HepG2 (cell line): ENCODE results near the gene GTF2A1. TPM values are rescaled to one million over a fixed set of nuclear protein-coding genes. Genes with fewer than 3 reads are reported as not detected.

Experiments used
- CENPX ChIP-seq: sonication (generic); formaldehyde crosslinking; IDR thresholded peaks from 2 replicates; pipeline ENCODE4 v1.9.0; 2021; ENCODE audit warnings: mild to moderate bottlenecking, missing genetic modification reagents, moderate library complexity
- GLI4 ChIP-seq: sonication (generic); formaldehyde crosslinking; IDR thresholded peaks from 2 replicates; pipeline ENCODE4 v1.5.1; 2020; ENCODE audit warnings: missing genetic modification reagents, mild to moderate bottlenecking, moderate library complexity, borderline replicate concordance
- HBP1 ChIP-seq: IDR thresholded peaks from 2 replicates; pipeline ENCODE4 v1.6.1; 2016; ENCODE audit warnings: low read depth, control low read depth
- HIC2 ChIP-seq: sonication (generic); formaldehyde crosslinking; IDR thresholded peaks from 2 replicates; pipeline ENCODE4 v1.9.0; 2022; ENCODE audit warnings: low read depth, missing genetic modification reagents
- MBD4 ChIP-seq: IDR thresholded peaks from 2 replicates; pipeline ENCODE4 v1.6.1; 2012; ENCODE audit warnings: low read length, inconsistent platforms, borderline replicate concordance
- MLLT10 ChIP-seq: sonication (generic); formaldehyde crosslinking; IDR thresholded peaks from 2 replicates; pipeline ENCODE4 v1.4.0; 2020; ENCODE audit warnings: missing genetic modification reagents
- NCOR1 ChIP-seq: fragments of 200-600 bp; sonication (generic); IDR thresholded peaks from 2 replicates; pipeline ENCODE4 v1.7.0; 2017; ENCODE audit warnings: antibody characterized with exemption, low read length, borderline replicate concordance
- NFE2 ChIP-seq: sonication (generic); formaldehyde crosslinking; IDR thresholded peaks from 2 replicates; pipeline ENCODE4 v1.4.0; 2020; ENCODE audit warnings: missing genetic modification reagents
- NFIC ChIP-seq: IDR thresholded peaks from 2 replicates; pipeline ENCODE4 v1.6.1; 2012; ENCODE audit warnings: mild to moderate bottlenecking, low read length, inconsistent platforms
- PREB ChIP-seq: sonication (generic); formaldehyde crosslinking; IDR thresholded peaks from 2 replicates; pipeline ENCODE4 v1.4.0; 2020; ENCODE audit warnings: missing genetic modification reagents
- SUZ12 ChIP-seq: fragments of 150-350 bp; IDR thresholded peaks from 2 replicates; pipeline ENCODE4 v1.6.1; 2014; ENCODE audit warnings: low read depth, low read length
- THAP8 ChIP-seq: sonication (generic); formaldehyde crosslinking; IDR thresholded peaks from 2 replicates; pipeline ENCODE4 v1.5.1; 2020; ENCODE audit warnings: missing genetic modification reagents, mild to moderate bottlenecking, borderline replicate concordance
- XBP1 ChIP-seq: sonication (generic); formaldehyde crosslinking; IDR thresholded peaks from 2 replicates; pipeline ENCODE4 v1.5.0; 2020; ENCODE audit warnings: missing genetic modification reagents
- ZBTB10 ChIP-seq: sonication (generic); formaldehyde crosslinking; IDR thresholded peaks from 2 replicates; pipeline ENCODE4 v1.4.0; 2020; ENCODE audit warnings: missing genetic modification reagents, borderline replicate concordance
- ZNF143 ChIP-seq: sonication (generic); formaldehyde crosslinking; IDR thresholded peaks from 2 replicates; pipeline ENCODE4 v1.4.0; 2020; ENCODE audit warnings: missing genetic modification reagents
- ZNF256 ChIP-seq: sonication (generic); formaldehyde crosslinking; conservative IDR thresholded peaks from 2 replicates; pipeline ENCODE4 v1.4.0; 2020; ENCODE audit warnings: missing genetic modification reagents
- ZNF260 ChIP-seq: sonication (generic); formaldehyde crosslinking; IDR thresholded peaks from 2 replicates; pipeline ENCODE4 v1.4.0; 2020; ENCODE audit warnings: missing genetic modification reagents, low read depth, mild to moderate bottlenecking, borderline replicate concordance
- ZNF460 ChIP-seq: sonication (generic); formaldehyde crosslinking; IDR thresholded peaks from 2 replicates; pipeline ENCODE4 v1.5.1; 2020; ENCODE audit warnings: missing genetic modification reagents, mild to moderate bottlenecking, borderline replicate concordance
- ZNF784 ChIP-seq: sonication (generic); formaldehyde crosslinking; IDR thresholded peaks from 2 replicates; pipeline ENCODE4 v1.5.1; 2020; ENCODE audit warnings: missing genetic modification reagents, mild to moderate bottlenecking, borderline replicate concordance
- polyA plus RNA-seq, 8 experiments: library from polyadenylated mRNA; depleted of rRNA in 3 of 8; stranded (reverse) in 7 of 8; unstranded in 1 of 8; fragments of >200 nt; fragmentation: Illumina TruSeq in 4 of 8; extraction: Trizol in 4 of 8; gene quantifications; 2 replicates each; pipeline versions ENCODE4 v1.2.1 to v1.2.3, GENCODE V29; 2011 to 2016; ENCODE audit warnings: low read depth in 4 of 8, missing spikeins in 1 of 8, mixed read lengths in 1 of 8; ENCODE audit not compliant: insufficient read depth in 1 of 8
- total RNA-seq, 5 experiments: library from RNA; depleted of rRNA; stranded (reverse); fragments of >200 nt; fragmentation: Illumina TruSeq; extraction: Trizol; gene quantifications; 2 replicates each; pipeline ENCODE4 v1.2.3, GENCODE V29; 2016; ENCODE audit warnings: low read depth in 1 of 5

GTF2A1 gene
- total and polyA plus RNA-seq, 2 of the 13 experiments (the other 11 are each of a cell fraction or from before 2014, with no cell fraction given), result 14.9 to 17.5 TPM

GRCh38 chr14:81220830-81221578 lies at the start of gene GTF2A1 (continued):
- no peak; the same call in 1 of the 2 replicates for TF ChIP-seq NCOR1
- 0 out of 2 replicates have a peak, but pooled peaks have one; percentile 52 for TF ChIP-seq HBP1 (CRISPR knock-in tag)
- TF ChIP-seq ZNF784 (CRISPR knock-in tag), result peak; percentile 82; the same call in 1 of the 2 replicates
- no peak for TF ChIP-seq ZNF260 (CRISPR knock-in tag)
- TF ChIP-seq CENPX, result no peak
- TF ChIP-seq MLLT10, result no peak
- no peak; the same call in 1 of the 2 replicates for TF ChIP-seq XBP1 (CRISPR knock-in tag)
- TF ChIP-seq HIC2 (CRISPR knock-in tag), result 0 out of 2 replicates have a peak, but pooled peaks have one; percentile 38
- peak; percentile 56; the same call in 1 of the 2 replicates for TF ChIP-seq ZNF256
- TF ChIP-seq NFE2 (CRISPR knock-in tag), result peak; percentile 57; the same call in 1 of the 2 replicates
- no peak; the same call in 1 of the 2 replicates for TF ChIP-seq ZNF460 (CRISPR knock-in tag)
- TF ChIP-seq GLI4 (CRISPR knock-in tag), result peak; percentile 64; the same call in 1 of the 2 replicates
- TF ChIP-seq ZNF143 (CRISPR knock-in tag), result peak; percentile 46
- no peak for TF ChIP-seq THAP8
- no peak for TF ChIP-seq SUZ12
- no peak for TF ChIP-seq ZBTB10
- TF ChIP-seq NFIC, result no peak
- no peak for TF ChIP-seq MBD4
- TF ChIP-seq PREB, result no peak; the same call in 1 of the 2 replicates
